HepG2 (cell line): ENCODE data around the gene CHDH. TPM values are rescaled to one million over a fixed set of nuclear protein-coding genes. Genes with fewer than 3 reads are reported as not detected.

ENCODE experiments used
- ARNT2 ChIP-seq: sonication (generic); formaldehyde crosslinking; IDR thresholded peaks from 2 replicates; pipeline ENCODE4 v1.8.0; 2022; ENCODE audit warnings: mild to moderate bottlenecking, low read depth, missing genetic modification reagents, moderate library complexity
- ARNTL ChIP-seq: sonication (generic); formaldehyde crosslinking; IDR thresholded peaks from 2 replicates; pipeline ENCODE4 v1.4.0; 2020; ENCODE audit warnings: mild to moderate bottlenecking, missing genetic modification reagents
- DMTF1 ChIP-seq: sonication (generic); formaldehyde crosslinking; IDR thresholded peaks from 2 replicates; pipeline ENCODE4 v1.4.0; 2020; ENCODE audit warnings: mild to moderate bottlenecking, missing genetic modification reagents
- DZIP1 ChIP-seq: sonication (generic); formaldehyde crosslinking; IDR thresholded peaks from 2 replicates; pipeline ENCODE4 v1.5.0; 2020; ENCODE audit warnings: mild to moderate bottlenecking, missing genetic modification reagents
- MLXIP ChIP-seq: sonication (generic); formaldehyde crosslinking; IDR thresholded peaks from 2 replicates; pipeline ENCODE4 v1.9.0; 2021; ENCODE audit warnings: missing genetic modification reagents, borderline replicate concordance
- NFKB2 ChIP-seq: sonication (generic); formaldehyde crosslinking; IDR thresholded peaks from 2 replicates; pipeline ENCODE4 v1.4.0; 2020; ENCODE audit warnings: missing genetic modification reagents, borderline replicate concordance
- PHF21A ChIP-seq: sonication (generic); formaldehyde crosslinking; IDR thresholded peaks from 2 replicates; pipeline ENCODE4 v1.5.0; 2020; ENCODE audit warnings: mild to moderate bottlenecking, missing genetic modification reagents
- PHF8 ChIP-seq: sonication (generic); formaldehyde crosslinking; IDR thresholded peaks from 2 replicates; pipeline ENCODE4 v1.5.0; 2020; ENCODE audit warnings: missing genetic modification reagents
- RXRB ChIP-seq: IDR thresholded peaks from 2 replicates; pipeline ENCODE4 v1.6.1; 2016; ENCODE audit warnings: borderline replicate concordance, missing genetic modification reagents, missing compliant biosample characterization
- TAF15 ChIP-seq: fragments of 200-400 bp; formaldehyde crosslinking; IDR thresholded peaks from one replicate; pipeline ENCODE4 v1.6.1; 2018; ENCODE audit warnings: mild to moderate bottlenecking, low read depth, low read length; ENCODE audit not compliant: poor library complexity, severe bottlenecking
- ZNF615 ChIP-seq: sonication (generic); formaldehyde crosslinking; IDR thresholded peaks from 2 replicates; pipeline ENCODE4 v1.5.0; 2020; ENCODE audit warnings: mild to moderate bottlenecking, missing genetic modification reagents, borderline replicate concordance
- ZNF850 ChIP-seq: sonication (generic); formaldehyde crosslinking; conservative IDR thresholded peaks from 2 replicates; pipeline ENCODE4 v1.9.0; 2021; ENCODE audit warnings: mild to moderate bottlenecking, missing genetic modification reagents
- polyA plus RNA-seq, 8 experiments: library from polyadenylated mRNA; depleted of rRNA in 3 of 8; stranded (reverse) in 7 of 8; unstranded in 1 of 8; fragments of >200 nt; fragmentation: Illumina TruSeq in 4 of 8; extraction: Trizol in 4 of 8; gene quantifications; 2 replicates each; pipeline versions ENCODE4 v1.2.1 to v1.2.3, GENCODE V29; 2011 to 2016; ENCODE audit warnings: low read depth in 4 of 8, missing spikeins in 1 of 8, mixed read lengths in 1 of 8; ENCODE audit not compliant: insufficient read depth in 1 of 8
- total RNA-seq, 5 experiments: library from RNA; depleted of rRNA; stranded (reverse); fragments of >200 nt; fragmentation: Illumina TruSeq; extraction: Trizol; gene quantifications; 2 replicates each; pipeline ENCODE4 v1.2.3, GENCODE V29; 2016; ENCODE audit warnings: low read depth in 1 of 5

The CHDH gene
- total and polyA plus RNA-seq, 2 of the 13 experiments (the other 11 are each of a cell fraction or from before 2014, with no cell fraction given): 28.1 to 48.9 TPM

- TF ChIP-seq ZNF615 (CRISPR knock-in tag): no peak
- TF ChIP-seq RXRB: peak; percentile 44; the same call in 1 of the 2 replicates
- peak; percentile 70; the same call in 1 of the 2 replicates for TF ChIP-seq NFKB2 (CRISPR knock-in tag)
- TF ChIP-seq PHF8 (CRISPR knock-in tag): peak; percentile 30; the same call in 1 of the 2 replicates
- TF ChIP-seq DMTF1 (CRISPR knock-in tag): no peak
- peak; percentile 76 for TF ChIP-seq PHF21A (CRISPR knock-in tag)
- TF ChIP-seq TAF15: no peak
- TF ChIP-seq ARNTL (CRISPR knock-in tag): peak; percentile 55; the same call in 1 of the 2 replicates
- no peak; the same call in 1 of the 2 replicates for TF ChIP-seq ARNT2 (CRISPR knock-in tag)
- no peak for TF ChIP-seq MLXIP (CRISPR knock-in tag)
- TF ChIP-seq ZNF850: no peak
- TF ChIP-seq DZIP1 (CRISPR knock-in tag): no peak
- TF ChIP-seq, all 625 proteins: peak for 246
These were observed 3.6 kb downstream of the CHDH start (continued) for GRCh38 chr3:53842436-53843194.
